ENCODE data around the gene S100A9.
"Not testable (repeated sequence)": the region's sequence is repeated elsewhere in the genome, so short reads cannot be mapped to it uniquely, and the experiment has no call there.

Gene S100A9

DNA sequence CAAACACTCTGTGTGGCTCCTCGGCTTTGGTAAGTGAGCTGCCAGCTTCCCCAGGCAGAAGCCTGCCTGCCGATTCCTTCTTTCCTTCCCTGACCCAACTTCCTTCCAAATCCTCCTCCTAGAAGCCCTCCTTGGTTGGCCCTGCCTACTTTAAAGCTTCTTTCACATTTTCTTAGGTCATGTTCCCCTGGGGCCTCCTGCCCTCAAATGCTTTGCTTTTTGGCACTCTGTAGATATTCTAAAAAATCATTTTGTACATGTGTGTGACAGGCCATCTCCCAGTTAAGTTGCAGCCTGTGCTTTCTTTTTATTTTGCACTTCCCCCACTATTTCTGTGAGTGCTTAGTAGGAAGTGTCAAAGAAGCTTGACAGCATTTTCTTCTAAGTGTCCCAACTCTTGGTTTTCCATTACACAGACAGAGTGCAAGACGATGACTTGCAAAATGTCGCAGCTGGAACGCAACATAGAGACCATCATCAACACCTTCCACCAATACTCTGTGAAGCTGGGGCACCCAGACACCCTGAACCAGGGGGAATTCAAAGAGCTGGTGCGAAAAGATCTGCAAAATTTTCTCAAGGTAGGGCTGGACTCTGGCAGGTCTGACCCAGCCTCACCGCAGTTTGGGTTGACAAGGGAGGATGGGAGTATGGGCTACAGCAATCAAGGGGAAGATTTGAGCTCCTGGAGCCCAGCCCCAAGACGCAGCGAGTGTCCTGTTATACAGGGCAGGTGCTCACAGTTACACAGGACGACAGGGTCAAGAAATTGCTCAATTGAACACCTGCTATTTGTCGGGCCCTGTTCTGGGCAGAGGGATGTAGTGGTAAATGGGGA lies at the start of gene S100A9:
Gene S100A9, plus strand, starts transcription at position 2 of the 838 bp plus-strand sequence. Its CDS starts 430 bp downstream, at position 432.
- no peak for DNase-seq

DNA sequence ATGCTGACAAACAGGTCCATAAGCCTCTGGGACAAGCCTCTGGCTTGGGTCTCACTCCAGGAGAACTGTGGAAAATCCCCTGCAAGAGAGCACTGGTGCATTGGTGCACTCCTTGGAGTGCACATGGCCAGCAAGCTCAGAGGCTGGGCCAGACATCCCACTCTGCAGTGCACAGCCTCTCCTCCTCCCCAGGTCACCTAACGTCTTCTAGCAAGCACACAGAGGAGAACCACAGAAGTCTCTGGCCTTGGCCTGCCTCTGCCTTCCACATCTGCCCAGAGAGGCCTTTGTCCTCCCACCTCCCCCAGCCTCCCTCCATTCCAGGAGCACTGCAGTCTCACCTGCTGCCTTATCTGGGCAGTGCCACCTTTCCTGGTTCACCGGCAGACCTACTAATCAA lies 49.1 kb upstream of the S100A9 start:
- DNase-seq, result no peak

DNA sequence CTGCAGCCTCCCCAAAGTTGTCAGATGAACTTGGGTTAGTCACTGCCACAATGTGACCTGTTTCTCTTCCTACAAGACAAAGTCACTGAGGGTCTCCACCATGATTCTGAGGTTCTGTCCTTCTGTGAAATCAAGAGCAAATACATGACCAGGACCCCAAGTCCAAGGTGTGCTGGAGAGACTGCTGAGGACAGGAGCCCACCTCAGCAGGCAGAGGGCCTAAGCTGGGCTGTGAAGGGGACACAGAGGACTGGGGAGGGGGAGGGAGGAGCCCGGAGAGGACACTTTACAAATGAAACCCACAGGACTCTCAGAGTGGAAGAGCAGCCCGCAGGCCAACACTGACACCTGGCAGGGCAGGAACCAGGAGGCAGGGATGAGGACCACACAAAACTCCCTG lies 48.2 kb upstream of the S100A9 start:
- DNase-seq, result no peak

DNA sequence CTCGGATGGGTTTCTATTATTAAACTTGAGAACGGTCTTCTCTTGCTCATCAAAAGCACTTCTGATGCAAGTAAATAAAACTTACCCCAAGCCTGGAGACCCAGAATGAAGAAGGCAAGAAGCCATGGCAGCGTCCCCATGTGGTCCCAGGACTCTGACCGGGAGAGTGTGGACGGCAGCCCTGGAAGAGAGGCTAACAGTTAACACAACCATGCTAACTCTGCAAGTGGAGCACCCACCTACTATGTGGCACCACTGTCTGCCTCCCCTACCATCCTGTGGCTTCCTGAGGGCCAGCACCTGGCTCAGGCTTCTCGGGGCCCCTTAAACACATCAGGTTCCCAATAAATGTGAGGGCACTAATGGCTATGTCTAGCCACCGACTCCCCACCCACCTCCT lies 47.1 kb upstream of the S100A9 start:
- DNase-seq, result no peak

DNA sequence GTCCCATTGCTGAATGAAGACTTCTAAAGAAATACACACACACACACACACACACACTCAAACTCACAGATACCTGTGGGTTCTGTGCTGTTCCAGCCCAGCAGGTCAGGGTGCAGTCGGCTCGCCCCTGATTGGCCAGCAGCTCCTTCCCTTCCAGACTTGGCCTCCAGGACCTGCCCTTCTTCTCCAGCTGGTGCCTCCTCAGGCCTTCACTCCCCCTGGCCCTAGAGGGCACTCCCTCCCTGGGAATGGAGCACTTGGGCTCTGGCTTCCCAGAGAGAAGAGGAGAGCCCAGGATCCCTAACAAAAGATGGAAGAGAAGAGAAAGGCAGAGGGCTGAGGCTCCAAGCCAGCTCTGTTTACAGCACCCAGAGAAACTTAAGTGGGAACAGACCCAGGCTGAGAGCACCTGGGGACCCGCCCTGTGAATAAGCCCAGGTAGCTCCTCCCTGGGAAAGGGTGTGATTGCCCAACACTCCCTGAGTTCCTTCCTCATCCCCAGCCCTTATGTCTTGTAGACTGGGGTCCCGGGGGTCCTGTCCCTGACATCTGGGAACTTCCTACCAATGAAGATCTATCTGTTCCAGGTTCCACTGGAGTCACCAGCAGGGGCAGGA lies 45.0 kb upstream of the S100A9 start, which contains the start of gene PGLYRP3:
Gene PGLYRP3, minus strand, starts transcription at position 383 of the 617 bp plus-strand sequence. CDS start 2,287 bp downstream, outside the sequence.
- DNase-seq, result no peak

DNA sequence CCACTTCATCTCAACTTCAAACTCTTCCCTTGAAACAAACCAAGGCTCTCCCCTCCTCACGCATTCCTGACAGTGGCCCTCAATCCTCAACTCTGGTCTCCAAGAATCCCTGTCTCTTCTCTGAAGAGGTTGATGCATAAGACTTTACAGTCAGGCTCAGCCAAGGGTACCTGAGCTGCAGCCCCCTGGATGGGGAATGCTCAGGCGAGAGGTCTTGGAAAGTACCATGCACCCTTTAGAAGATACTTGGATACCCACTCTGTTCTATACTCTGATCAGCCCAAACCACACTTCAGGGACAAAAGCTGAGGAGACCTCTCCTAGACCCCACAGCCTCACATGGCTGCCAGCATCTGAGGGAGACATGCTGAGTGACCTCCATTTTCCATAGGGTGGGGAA lies 44.4 kb upstream of the S100A9 start:
- no peak for DNase-seq

DNA sequence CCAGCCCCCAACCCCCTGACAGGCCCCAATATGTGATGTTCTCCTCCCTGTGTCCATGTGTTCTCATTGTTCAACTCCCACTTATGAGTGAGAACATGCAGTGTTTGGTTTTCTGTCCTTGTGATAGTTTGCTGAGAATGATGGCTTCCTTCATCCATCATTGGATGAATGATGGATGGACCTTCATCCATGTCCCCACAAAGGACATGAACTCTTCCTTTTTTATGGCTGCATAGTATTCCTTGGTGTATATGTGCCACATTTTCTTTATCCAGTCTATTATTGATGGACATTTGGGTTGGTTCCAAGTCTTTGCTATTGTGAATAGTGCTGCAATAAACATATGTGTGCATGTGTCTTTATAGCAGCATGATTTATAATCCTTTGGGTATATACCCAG lies 43.3 kb upstream of the S100A9 start:
- not testable (repeated sequence) for DNase-seq

DNA sequence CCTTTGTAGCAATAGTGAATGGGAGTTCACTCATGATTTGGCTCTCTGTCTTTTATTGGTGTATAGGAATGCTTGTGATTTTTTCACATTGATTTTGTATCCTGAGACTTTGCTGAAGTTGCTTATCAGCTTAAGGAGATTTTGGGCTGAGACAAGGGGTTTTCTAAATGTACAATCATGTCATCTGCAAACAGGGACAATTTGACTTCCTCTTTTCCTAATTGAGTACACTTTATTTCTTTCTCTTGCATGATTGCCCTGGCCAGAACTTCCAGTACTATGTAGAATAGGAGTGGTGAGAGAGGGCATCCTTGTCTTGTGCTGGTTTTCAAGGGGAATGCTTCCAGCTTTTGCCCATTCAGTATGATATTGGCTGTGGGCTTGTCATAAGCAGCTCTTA lies 41.6 kb upstream of the S100A9 start:
- DNase-seq, result not testable (repeated sequence)

DNA sequence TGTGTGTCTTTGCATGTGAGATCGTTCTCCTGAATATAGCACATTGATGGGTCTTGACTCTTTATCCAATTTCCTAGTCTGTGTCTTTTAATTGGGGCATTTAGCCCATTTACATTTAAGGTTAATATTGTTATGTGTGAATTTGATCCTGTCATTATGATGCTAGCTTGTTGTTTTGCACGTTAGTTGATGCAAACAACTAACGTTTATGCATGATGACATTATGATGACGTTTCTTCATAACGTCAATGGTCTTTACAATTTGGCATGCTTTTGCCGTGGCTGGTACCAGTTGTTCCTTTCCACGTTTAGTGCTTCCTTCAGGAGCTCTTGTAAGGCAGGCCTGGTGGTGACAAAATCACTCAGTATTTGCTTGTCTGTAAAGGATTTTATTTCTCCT lies 39.5 kb upstream of the S100A9 start:
- DNase-seq, result not testable (repeated sequence)

DNA sequence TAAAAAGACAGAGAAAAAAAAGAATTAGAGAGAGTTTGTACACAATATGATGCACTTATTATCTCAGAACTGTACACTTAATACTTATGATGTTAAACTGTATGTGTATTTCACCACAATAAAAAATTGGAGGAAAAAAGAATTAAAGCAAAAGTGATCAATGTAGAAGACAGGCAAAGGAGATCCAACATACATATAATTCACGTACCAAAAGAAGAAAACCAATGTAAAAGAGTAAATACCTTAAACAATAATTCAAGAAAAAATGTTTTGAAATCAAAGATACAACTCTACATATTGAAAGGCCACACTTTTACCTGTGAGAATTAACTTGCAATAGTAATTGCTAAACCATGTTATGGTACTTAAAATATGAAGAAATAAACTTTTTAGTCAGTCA lies 35.1 kb upstream of the S100A9 start:
- DNase-seq, result no peak

DNA sequence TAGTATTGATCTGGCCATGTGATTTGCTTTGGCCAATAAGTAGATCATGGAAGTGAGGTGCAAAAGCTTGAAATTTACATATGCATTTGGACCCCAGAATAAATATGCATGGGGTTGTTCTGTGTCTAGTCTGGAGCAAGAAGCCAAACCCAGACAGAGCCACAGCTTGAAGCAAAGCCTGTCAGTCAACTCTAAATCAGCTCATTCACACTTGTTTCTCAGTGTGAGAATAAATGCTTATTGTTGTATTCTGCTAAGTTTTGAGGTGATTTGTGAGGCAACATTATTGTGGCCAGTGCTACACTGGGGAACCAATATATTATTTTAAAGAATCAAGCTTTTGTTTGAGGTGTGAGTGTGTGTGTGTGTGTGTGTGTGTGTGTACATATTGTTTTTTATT lies 32.7 kb upstream of the S100A9 start:
- no peak for DNase-seq

DNA sequence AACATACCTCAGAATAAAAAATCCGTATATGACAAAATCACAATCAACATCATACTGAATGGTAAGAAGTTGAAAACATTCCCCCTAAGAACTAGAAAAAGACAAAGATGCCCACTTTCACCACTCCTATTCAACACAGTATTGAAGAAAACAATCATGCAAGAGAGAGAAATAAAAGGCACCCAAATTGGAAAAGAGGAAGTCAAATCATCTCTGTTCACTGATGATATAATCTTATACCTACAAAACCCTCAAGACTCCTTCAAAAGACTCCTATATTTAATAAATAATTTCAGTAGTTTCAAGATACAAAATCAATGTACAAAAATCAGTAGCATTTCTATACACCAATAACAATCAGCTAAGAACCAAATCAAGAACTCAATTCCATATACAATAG lies 23.8 kb upstream of the S100A9 start:
- DNase-seq, result no peak

DNA sequence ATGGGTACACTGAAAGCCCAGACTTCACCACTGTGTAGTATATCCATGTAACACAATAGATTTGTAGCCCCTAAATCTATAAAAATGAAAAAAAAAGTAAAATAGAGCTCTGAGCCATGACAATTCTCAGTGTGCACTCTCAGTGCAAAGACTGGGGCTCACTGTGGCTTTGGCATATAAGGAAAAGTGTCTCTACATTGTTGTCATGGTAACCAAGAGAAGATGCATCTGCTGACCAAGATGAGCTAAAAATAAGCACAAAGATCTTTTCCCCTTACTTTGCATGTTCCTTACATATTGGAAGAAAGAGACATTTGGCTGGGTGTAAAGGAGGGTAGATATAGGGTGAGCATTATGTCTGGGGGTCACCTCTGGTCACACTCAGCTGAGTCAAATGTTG lies 21.0 kb upstream of the S100A9 start:
- no peak for DNase-seq

DNA sequence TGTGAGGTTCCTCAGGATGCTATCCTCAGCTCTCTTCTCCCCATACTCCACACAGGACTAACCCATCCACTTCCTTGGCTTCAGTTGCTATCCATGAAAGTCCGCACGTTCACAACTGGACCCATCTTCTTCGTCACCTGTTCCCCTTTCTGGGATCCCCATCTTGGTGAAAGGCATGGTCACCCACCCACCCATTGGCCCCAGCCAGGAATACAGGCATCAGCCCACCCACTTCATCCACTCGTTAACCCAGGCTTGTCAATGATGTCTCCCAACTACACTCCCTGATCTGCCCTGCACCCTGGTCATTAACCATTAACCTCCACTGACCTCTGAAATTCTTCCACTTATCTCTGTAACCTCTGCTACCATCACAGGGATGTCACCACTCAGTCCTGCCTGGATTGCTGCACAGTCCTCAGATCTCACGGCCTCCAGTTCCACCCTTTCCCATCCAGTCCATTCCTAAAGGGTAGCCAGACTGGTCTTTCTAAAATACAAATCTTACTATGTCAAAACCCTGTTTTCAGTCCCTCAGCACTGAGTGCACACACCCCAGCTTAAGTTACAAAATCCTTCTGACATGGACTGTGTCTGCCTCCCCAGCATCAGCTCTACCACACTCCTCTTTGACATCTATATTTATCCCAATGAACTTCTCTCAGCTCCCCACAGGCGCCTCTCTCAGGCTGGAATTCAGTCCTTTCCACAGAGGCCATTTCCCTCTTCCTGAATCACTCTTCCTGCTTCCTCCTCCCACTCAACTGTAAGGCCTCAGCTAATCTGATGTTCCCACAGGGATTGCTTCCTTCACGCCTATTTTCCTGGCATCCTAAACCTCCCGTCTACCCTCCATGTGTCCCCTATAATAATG lies 19.4 kb upstream of the S100A9 start:
- no peak for DNase-seq

DNA sequence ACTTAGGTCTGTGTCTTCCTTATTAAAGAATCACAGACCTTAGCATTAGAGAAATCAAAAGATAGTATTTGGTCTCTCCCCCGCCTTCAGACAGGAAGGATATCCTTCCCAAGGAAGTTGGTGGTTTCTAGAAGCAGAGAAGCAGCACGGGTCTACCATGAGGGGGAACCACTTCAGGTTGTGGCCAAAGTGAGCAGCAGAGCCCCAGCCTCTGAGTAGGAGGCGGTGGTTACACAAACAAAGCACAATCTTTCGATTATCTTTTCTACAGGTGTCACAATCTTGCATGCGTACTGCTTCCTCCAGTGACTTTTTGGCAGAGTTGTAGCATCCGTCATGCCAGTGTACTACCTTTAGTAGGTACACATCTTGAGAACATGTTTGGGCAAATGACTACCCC lies 17.9 kb upstream of the S100A9 start:
- no peak for DNase-seq

DNA sequence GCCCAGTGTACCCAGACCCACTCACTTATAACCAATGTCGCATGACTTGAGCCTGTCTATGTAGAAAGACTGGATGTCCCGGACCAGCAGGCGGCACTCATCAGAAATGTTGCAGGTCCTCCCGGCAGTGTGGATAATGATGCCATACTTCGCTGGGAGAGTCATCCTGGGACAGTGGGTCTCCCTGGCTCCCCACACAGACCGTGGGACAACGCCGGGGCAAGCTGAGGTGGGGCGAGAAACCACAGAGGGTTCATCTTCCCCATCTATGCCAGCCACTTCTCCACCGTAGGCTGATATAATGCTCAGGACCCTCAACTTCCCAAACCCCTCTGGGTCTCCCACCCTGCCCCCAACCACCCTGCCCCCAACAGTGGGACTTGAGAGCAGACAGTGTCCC lies 17.3 kb upstream of the S100A9 start:
- no peak for DNase-seq

DNA sequence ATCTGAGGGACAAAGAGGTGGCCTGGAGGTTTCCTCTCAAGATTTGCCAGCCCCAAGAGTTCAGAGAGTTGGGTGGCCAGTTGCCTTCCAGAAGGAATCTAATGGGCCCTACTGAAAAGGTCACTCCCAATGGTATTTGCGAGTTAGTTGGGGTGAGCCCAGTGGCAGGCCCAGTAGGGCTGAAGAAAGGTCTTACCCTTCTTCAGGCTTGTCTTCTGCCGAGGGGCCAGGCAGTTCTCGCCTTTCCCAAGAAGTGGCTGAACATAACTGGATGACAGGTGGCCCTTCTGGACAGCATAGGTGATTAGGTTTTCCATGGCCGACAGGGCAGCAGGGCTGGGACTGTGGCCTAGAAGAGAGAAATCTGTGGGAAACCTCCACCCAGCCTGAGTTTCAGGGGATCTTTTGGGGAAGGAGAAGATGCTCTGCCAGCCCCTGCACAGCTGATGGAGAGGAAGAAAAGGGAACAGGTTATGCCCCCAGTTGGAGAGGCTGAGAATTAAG lies 16.2 kb upstream of the S100A9 start:
- DNase-seq, result no peak

DNA sequence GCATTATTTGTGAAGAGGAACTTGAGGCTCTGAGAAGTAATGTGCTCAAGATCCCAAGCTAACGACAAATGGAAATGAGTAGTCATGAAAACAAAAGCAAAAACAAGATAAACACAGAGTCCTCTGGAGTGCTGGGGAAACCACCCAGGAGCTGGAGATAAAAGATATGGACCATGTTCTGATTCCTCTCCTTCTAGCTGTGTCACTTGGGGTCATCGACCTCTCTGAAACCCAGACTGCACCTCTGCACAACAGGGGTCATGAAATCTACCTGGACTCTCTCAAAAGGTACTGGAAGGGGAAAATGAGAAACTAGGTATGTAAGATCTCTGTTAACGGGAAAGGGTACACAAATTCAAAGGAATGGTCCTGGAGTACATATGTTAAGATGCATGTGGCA lies 15.5 kb upstream of the S100A9 start:
- no peak for DNase-seq

DNA sequence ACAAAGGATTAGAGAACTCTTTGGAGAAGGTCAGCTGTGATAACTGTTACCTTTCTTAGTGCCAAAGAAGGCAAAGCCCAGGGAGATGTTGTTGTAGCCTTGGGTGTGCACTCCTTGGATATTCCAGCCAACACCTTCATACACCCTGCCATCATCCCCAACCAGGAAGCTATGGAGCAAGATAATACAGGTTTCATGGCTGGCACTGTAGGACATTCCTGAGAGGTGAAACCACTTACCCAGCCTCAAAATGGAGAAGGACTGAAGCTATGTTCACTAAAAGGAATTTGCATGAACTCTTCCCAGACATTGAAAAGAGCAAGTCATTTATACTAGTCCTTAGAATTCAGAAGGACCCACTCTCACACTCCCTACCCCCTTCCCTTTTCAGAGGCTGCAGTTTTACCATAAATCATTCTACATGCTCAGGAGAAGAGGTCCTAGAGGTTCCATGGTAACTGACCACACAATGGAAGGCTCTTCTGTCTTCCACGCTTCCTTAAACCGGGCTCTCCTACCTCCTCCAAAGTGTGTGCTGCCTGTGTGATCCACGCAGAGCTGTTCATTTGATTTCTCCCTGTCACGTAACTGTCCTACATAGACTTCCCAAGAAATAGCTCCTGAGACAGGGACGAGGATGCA lies 14.5 kb upstream of the S100A9 start:
- DNase-seq, result no peak

DNA sequence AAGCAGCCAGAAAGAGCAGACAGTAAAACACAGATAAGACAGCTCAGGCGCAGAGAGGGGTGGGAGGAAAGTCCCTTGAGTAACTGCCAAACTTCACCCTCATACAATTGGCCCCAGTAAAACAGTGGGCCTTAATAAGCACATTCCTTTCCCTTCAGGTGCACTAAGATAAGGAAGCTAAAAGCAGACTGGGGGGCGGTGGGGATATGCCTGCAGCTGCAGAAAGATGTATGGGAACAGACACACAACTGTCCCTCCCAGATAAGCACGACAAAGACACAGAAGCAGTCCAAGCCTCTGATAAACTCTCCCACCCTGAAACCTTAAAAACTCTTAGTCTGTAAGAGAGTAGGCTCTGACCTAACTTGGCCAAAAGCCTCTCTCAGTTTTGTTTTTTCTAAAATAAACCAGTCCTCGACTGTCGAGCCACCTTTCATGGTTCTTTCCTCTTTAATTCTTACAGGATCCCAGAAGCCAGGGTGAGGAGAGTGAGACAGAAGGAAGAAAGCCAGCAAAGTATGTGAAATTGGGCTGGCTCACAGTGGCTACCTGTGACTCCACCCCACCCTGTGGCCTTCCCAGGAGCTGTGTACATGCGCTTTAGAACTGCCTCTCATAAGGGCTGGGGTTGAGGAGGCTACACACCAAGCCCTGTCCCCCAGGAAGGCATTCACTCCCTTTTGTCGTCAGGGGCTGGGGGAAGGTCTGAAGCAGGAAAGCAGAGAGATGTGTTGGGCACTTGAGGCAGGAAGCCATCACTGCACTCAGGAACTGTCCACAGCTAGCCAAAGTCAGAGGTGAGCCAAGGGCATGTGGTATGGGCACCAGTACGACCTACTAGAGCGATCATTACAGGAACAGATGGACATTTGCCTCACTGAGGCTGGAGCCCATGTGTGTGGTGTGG lies 13.6 kb upstream of the S100A9 start:
- no peak for DNase-seq

DNA sequence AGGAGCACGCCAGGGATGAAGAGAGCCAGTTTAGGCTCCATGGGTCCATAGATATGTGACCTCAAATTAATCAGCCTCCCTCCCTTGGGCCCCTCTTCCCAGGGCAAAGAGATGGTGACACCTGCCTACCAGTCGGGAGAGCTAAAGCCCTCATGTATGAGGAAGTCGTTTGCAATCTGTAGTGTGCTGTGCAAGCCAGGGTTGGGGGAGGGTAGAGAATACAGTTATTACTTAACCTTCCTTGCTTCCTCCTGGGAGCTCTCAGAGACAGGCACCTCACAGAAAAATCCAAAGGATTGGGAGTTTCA lies 13.0 kb upstream of the S100A9 start:
- no peak for DNase-seq
